ENCODE data around the gene SPART. TPM values are rescaled to one million over a fixed set of nuclear protein-coding genes. Genes with fewer than 3 reads are reported as not detected.
"Not testable (repeated sequence)": the region's sequence is repeated elsewhere in the genome, so short reads cannot be mapped to it uniquely, and the experiment has no call there.

The SPART gene
- total RNA-seq, 6 donors from 2014 or later = 30.4 to 86.7 (median 47.9) TPM

GRCh38 chr13:36341718-36342117 lies 4.5 kb downstream of the SPART start:
- ATAC-seq (ENCODE audit: low FRiP score in 2 of 2) (no peak), DNase-seq (no peak)
- H3K4me3 ChIP-seq = no peak overlapping the region
- no peaks in the 10 kb centered on the region for H3K9me3 ChIP-seq
- WGBS, 2 donors = 71 to 86% methylated on average over 1 of the region's 1 CpG
- TF ChIP-seq EP300 (IDR thresholded peaks at IDR 0.05) = no peak
- TF ChIP-seq POLR2AphosphoS5 (IDR thresholded peaks at IDR 0.05) = no peak
- TF ChIP-seq CTCF (IDR thresholded peaks at IDR 0.05) = no peak
- TF ChIP-seq POLR2A (IDR thresholded peaks at IDR 0.05) = no peak
- no peaks in the 10 kb centered on the region for H3K27me3 ChIP-seq
- peaks cover 11 to 33% (median 18%) of the 10 kb centered on the region in 4 donors for H3K4me1 ChIP-seq
- no peaks in the 10 kb centered on the region for H3K36me3 ChIP-seq
- H3K27ac ChIP-seq = no peak overlapping the region

DNA sequence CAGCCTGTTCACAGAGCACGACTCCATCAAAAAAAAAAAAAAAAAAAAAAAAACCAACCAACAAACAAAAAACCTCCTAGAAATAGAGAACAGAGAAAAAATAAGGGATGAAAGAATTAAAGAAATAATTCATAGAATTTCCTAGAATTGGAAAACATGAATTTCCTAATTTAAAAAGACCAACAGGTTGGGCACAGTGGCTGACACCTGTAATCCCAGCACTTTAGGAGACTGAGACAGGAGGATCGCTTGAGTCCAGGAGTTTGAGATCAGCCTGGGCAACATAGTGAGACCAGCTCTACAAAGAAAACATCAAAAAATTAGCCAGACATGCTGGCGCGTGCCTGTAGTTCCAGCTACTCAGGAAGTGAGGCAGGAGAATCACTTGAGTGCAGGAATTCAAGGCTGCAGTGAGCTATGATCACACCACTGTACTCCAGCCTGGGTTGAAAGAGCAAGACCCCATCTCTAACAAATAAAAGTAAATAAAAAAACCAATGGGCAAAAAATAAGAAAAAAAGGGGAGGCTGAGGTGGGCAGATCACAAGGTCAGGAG lies 6.5 kb downstream of the SPART start:
- ATAC-seq (ENCODE audit: low FRiP score in 2 of 2) (no peak), DNase-seq (no peak)
- 90 to 91% methylated on average over 4 of the region's 4 CpGs for WGBS, 2 donors
- H3K4me1 ChIP-seq = peaks cover 17 to 37% (median 23%) of the 10 kb centered on the region in 4 donors
- no peak overlapping the region for H3K27ac ChIP-seq
- no peaks in the 10 kb centered on the region for H3K27me3 ChIP-seq
- H3K36me3 ChIP-seq = peaks cover 0 to 8% (median 3%) of the 10 kb centered on the region in 4 donors
- no peak overlapping the region for H3K4me3 ChIP-seq
- TF ChIP-seq POLR2AphosphoS5 (IDR thresholded peaks at IDR 0.05) (no peak), POLR2A (IDR thresholded peaks at IDR 0.05) (no peak), CTCF (IDR thresholded peaks at IDR 0.05) (no peak), EP300 (IDR thresholded peaks at IDR 0.05) (no peak)
- H3K9me3 ChIP-seq = no peaks in the 10 kb centered on the region

GRCh38 chr13:36337938-36338641 lies 8.1 kb downstream of the SPART start:
- Histone ChIP-seq H3K9me3 (no peaks in the 10 kb centered on the region), H3K4me1 (peaks cover 7 to 31% (median 19%) of the 10 kb centered on the region in 4 donors), H3K4me3 (no peak overlapping the region), H3K36me3 (peaks cover 0 to 14% (median 3%) of the 10 kb centered on the region in 4 donors), H3K27ac (no peak overlapping the region), H3K27me3 (no peaks in the 10 kb centered on the region)
- DNase-seq (no peak), ATAC-seq (ENCODE audit: low FRiP score in 2 of 2) (no peak)
- TF ChIP-seq EP300 (IDR thresholded peaks at IDR 0.05) (no peak), POLR2A (IDR thresholded peaks at IDR 0.05) (no peak), CTCF (IDR thresholded peaks at IDR 0.05) (no peak), POLR2AphosphoS5 (IDR thresholded peaks at IDR 0.05) (no peak)
- 79 to 88% methylated on average over 3 of the region's 3 CpGs for WGBS, 2 donors

- peaks cover 0 to 48% (median 12%) of the 10 kb centered on the region in 4 donors for H3K36me3 ChIP-seq
- H3K9me3 ChIP-seq = no peaks in the 10 kb centered on the region
- TF ChIP-seq EP300 (IDR thresholded peaks at IDR 0.05) = no peak
- no peak for TF ChIP-seq POLR2AphosphoS5 (IDR thresholded peaks at IDR 0.05)
- TF ChIP-seq POLR2A (IDR thresholded peaks at IDR 0.05) = no peak
- no peak for TF ChIP-seq CTCF (IDR thresholded peaks at IDR 0.05)
- H3K4me1 ChIP-seq = peaks cover 6 to 26% (median 13%) of the 10 kb centered on the region in 4 donors
- no peak overlapping the region for H3K4me3 ChIP-seq
- H3K27me3 ChIP-seq = no peaks in the 10 kb centered on the region
- DNase-seq (no peak), ATAC-seq (ENCODE audit: low FRiP score in 2 of 2) (no peak)
- no peak overlapping the region for H3K27ac ChIP-seq
Measured at GRCh38 chr13:36332986-36333385, 13.2 kb downstream of the SPART start.

DNA sequence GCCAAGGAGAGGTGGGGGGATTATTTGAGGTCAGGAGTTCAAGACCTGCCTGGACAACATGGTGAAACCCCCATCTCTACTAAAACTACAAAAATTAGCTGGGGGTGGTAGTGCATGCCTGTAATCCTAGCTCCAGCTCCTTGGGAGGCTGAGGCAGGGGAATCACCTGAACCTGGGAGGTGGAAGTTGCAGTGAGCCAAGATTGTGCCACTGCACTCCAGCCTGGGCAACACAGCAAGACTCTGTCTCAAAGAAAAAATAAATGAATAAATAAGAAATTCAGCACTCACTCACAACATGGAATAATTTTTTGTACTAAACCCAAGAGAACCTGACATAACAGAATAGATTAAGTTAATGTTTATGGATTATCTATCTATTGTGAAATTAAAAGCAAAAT lies 13.9 kb downstream of the SPART start:
- H3K9me3 ChIP-seq; H3K27me3 ChIP-seq; H3K4me3 ChIP-seq; H3K27ac ChIP-seq; DNase-seq; ATAC-seq (ENCODE audit: low FRiP score in 2 of 2): not testable (repeated sequence)
- Histone ChIP-seq H3K4me1 (peaks cover 6 to 23% (median 13%) of the 10 kb centered on the region in 4 donors), H3K36me3 (peaks cover 0 to 56% (median 16%) of the 10 kb centered on the region in 4 donors)
